HFF-Myc (cell line): ENCODE results near the gene SYNPO2.
"Not testable (repeated sequence)": the region's sequence is repeated elsewhere in the genome, so short reads cannot be mapped to it uniquely, and the experiment has no call there.

ENCODE experiments used
- DNase-seq: peaks from one replicate; pipeline ENCODE4 v3.0.0-alpha.2; 2011; ENCODE audit warnings: low read depth; ENCODE audit errors: extremely low read depth
- H3K4me3 ChIP-seq: replicated peaks from 2 replicates; pipeline ENCODE4 v1.5.1; 2011; ENCODE audit warnings: low read depth, mild to moderate bottlenecking, control low read depth, low read length
- TF ChIP-seq, protein P1 (sequence below): IDR thresholded peaks from 2 replicates; pipeline ENCODE4 v1.5.1; 2012; ENCODE audit warnings: mild to moderate bottlenecking, low read depth, low read length, control low read depth; ENCODE audit errors: missing control alignments

The SYNPO2 gene

DNA sequence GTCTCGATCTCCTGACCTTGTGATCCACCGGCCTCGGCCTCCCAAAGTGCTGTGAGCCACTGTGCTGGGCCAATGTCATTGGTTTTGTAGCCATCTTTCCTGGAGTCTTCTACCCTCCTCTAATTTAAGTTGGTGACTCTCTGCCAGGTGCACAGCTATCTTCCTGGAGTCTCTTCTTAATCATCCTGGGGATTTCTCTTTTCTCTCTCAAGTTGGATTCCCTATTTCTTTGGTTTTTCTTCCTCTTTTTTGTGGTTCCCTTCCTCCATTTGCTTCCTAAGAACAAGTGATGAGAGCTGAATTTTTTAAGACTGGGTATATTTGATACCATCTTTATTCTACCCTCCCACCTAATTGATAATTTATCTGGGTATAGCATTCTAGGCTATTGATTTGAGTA is 113.8 kb downstream of the SYNPO2 start:
- DNase-seq: no peak
- TF ChIP-seq, protein P1, sequence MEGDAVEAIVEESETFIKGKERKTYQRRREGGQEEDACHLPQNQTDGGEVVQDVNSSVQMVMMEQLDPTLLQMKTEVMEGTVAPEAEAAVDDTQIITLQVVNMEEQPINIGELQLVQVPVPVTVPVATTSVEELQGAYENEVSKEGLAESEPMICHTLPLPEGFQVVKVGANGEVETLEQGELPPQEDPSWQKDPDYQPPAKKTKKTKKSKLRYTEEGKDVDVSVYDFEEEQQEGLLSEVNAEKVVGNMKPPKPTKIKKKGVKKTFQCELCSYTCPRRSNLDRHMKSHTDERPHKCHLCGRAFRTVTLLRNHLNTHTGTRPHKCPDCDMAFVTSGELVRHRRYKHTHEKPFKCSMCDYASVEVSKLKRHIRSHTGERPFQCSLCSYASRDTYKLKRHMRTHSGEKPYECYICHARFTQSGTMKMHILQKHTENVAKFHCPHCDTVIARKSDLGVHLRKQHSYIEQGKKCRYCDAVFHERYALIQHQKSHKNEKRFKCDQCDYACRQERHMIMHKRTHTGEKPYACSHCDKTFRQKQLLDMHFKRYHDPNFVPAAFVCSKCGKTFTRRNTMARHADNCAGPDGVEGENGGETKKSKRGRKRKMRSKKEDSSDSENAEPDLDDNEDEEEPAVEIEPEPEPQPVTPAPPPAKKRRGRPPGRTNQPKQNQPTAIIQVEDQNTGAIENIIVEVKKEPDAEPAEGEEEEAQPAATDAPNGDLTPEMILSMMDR: no peak
- no peak overlapping the region for H3K4me3 ChIP-seq

DNA sequence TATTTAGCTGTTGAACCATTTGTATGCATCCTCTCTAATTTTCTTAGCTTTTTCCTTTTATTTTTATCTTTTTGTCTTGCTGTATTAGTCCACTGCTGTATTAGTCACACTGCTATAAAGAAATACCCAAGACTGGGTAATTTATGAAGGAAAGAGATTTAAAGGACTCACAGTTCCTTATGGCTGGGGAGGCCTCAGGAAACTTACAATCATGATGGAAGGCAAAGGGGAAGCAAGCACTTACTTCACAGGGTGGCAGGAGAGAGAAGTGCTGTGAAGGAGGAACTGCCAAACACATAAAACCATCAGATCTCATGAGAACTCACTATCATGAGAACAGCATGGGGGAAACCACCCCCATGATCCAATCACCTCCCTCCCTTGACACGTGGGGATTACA is 114.3 kb downstream of the SYNPO2 start:
- DNase-seq: not testable (repeated sequence)

DNA sequence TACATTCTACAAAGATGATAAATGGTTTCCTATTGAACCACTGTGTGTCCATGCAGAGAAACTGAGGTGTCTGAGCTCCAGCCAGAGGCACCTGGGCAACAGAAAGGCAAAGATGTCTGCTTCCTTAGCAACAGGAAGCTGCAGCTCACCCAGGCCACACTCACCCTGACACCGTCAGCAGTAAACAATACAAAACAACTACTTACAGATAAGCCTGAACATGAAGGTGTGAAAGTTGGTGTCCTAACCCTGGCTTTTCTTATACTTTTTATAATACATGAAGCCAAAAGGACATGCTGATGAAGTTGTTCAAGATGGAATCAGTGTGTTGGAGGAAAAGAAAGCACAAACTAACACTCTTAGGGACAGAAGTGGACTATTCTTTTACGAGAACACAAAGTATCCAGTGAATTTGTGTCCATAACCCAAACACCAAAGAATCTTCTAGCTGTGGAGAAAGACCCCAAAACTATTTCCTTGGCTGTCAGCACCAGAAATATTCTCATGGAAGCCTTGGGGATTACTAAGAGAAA is 117.3 kb downstream of the SYNPO2 start:
- TF ChIP-seq, protein P1: no peak
- DNase-seq: no peak

More for the DNA sequence above, 114.3 kb downstream of the SYNPO2 start:
- not testable (repeated sequence) for H3K4me3 ChIP-seq

DNA sequence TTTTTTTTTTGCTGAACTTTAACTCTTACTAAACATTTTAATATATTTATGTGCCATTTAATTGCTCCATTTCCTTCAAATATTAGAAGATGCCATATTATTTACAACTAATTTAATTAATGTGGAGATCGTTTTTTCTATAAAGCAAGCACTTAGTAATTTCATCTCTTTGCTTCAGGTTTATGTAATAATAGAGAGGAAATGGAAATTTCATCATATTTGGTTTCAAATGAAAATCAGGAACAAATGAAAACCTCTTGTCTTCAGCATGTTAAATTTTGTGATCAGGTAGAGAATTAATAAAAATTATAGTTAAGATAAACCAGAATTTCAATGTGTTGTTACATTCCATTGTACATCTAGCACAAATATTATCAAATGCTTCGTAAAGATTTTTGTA is 120.1 kb downstream of the SYNPO2 start:
- no peak overlapping the region for H3K4me3 ChIP-seq
- TF ChIP-seq, protein P1: no peak
- no peak for DNase-seq

More for the DNA sequence above, 117.3 kb downstream of the SYNPO2 start:
- H3K4me3 ChIP-seq: no peak overlapping the region

DNA sequence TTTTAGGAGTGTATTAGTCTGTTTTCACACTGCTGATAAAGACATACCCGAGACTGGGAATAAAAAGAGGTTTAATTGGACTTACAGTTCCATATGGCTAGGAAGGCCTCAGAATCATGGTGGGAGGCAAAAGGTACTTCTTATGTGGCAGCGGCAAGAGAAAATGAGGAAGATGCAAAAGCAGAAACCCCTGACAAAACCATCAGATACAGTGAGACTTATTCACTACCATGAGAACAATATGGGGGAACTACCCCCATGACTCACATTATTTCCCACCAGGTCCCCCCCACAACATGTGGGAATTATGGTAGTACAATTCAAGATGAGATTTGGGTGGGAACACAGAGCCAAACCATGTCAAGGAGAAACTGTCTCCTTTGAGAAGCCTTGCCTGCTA is 121.6 kb downstream of the SYNPO2 start:
- H3K4me3 ChIP-seq, DNase-seq: not testable (repeated sequence)

DNA sequence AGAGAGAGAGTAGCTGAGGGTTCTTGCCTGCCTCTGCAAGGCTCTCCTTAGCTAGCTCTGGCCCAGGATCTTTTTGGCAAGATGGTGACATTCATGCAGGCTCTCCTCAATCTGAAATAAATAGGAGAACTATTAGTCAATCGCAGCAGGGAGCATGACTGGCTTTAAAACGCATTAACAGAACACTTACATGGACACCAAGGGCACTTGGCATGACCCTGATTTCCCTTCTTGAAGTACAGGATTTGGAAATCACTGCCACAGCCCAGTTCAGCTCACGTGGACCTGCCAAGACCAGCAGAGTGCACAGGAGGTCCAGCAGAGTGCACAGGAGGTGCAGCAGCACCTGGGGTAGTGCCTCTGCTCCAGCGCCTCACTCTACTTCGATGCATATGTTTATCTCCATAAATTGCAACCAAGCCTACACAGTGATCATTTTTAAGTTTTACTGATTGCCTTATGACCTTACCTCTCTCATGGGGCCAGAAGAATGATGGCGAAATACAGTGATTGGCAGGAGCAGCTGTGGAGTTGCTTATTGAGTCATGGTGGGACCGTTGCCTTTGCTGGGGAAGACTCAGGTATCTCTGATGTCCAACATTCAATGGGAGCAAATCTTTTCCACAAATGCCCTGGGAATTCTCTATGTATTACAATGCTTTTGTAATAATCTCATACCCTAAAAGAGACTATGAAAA is 122.4 kb downstream of the SYNPO2 start:
- TF ChIP-seq, protein P1: no peak
- H3K4me3 ChIP-seq: no peak overlapping the region
- no peak for DNase-seq

DNA sequence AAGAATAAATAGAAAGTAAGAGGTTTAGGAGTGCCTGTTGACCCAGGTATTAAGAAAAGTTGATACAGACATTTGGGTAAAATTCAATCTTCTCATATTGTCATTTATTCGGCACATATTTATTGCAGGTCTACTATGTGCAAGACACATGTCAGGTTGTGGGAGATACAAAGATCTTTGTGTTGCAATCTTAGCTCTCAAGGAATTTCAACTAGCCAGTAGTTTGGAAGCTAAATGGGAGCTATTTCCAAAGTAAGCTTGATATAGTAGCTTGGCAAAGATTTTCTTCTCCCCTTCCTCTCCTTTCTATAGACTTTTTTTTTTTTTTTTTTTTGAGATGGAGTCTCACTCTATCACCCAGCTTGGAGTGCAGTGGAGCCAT is 122.9 kb downstream of the SYNPO2 start:
- no peak overlapping the region for H3K4me3 ChIP-seq
- DNase-seq: no peak
- TF ChIP-seq, protein P1: no peak

DNA sequence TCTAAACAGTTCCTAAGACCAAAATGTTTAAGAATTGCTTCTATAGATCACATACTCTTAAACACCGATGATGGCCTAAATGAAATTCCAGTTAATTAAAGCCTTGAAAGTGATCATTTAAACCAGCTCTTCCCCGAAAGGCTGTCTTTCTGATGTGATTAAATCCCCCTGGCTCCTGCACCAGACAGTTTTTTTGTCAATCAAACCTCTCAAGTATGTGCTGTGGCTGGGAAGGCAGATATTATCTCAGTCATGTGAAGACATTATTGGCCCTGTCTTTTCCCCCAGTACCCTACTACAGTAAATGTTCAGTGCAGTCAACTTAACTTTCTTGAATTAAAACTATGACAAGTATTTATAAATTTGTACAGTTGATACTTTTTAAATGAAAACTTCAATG is 126.0 kb downstream of the SYNPO2 start:
- TF ChIP-seq, protein P1: no peak
- H3K4me3 ChIP-seq: no peak overlapping the region
- DNase-seq: no peak
